Rectal smooth muscle tissue (tissue), 1 donor: ENCODE results near the gene NEURL2.
"Not testable (repeated sequence)": the region's sequence is repeated elsewhere in the genome, so short reads cannot be mapped to it uniquely, and the experiment has no call there.

Experiments
- H3K27ac ChIP-seq: one replicate; pipeline ENCODE4 v1.7.0; 2013; ENCODE audit warnings: low read depth, low read length, inconsistent platforms
- H3K27me3 ChIP-seq: one replicate; pipeline ENCODE4 v1.7.0; 2013; ENCODE audit warnings: low read length; ENCODE audit not compliant: control insufficient read depth, insufficient read depth
- H3K36me3 ChIP-seq: one replicate; pipeline ENCODE4 v1.7.0; 2013; ENCODE audit warnings: low read length; ENCODE audit not compliant: control insufficient read depth, insufficient read depth
- H3K4me1 ChIP-seq: one replicate; pipeline ENCODE4 v1.7.0; 2013; ENCODE audit warnings: low read length; ENCODE audit not compliant: control insufficient read depth, insufficient read depth
- H3K4me3 ChIP-seq: one replicate; pipeline ENCODE4 v1.7.0; 2013; ENCODE audit warnings: low read length
- H3K9ac ChIP-seq: one replicate; pipeline ENCODE4 v1.7.0; 2013; ENCODE audit warnings: low read length

The NEURL2 gene, protein sequence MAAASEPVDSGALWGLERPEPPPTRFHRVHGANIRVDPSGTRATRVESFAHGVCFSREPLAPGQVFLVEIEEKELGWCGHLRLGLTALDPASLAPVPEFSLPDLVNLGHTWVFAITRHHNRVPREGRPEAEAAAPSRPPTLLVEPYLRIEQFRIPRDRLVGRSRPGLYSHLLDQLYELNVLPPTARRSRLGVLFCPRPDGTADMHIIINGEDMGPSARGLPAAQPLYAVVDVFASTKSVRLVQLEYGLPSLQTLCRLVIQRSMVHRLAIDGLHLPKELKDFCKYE

DNA sequence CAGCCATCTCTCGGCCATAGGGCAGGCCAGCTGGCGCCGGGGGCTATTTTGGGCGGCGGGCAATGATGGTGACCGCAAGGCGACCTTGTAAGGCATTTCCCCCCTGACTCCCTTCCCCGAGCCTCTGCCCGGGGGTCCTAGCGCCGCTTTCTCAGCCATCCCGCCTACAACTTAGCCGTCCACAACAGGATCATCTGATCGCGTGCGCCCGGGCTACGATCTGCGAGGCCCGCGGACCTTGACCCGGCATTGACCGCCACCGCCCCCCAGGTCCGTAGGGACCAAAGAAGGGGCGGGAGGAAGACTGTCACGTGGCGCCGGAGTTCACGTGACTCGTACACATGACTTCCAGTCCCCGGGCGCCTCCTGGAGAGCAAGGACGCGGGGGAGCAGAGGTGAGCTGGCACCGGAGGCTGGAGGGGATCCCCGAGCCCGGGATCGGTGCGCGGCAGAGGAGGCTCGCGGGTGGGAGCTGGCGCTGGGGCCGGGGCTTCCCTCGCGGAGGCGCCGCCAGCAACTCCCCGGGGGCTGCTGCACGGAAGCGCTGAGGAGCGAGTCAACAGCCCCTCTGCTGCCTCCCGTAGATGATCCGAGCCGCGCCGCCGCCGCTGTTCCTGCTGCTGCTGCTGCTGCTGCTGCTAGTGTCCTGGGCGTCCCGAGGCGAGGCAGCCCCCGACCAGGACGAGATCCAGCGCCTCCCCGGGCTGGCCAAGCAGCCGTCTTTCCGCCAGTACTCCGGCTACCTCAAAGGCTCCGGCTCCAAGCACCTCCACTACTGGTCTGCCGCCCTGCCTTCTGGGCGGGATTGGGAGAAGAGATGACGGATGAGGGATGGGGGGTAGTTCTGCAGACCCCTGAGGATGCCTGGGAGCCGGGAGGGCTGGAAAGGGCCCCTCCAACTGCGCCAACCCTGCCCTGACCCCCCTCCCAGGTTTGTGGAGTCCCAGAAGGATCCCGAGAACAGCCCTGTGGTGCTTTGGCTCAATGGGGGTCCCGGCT lies at the start of gene NEURL2, which contains the start of gene CTSA:
NEURL2 (minus strand) TSS at position 224 of the 999 bp plus-strand sequence; CDS start at position 7, 217 bp downstream.
CTSA (plus strand) TSS at position 351 of the 999 bp plus-strand sequence; CDS start at position 585, 234 bp downstream.
- peak within 1 kb of the TSS; percentile 90 for H3K27ac ChIP-seq
- peak within 1 kb of the TSS; percentile 51 for H3K9ac ChIP-seq
- no peaks in the 10 kb centered on the region for H3K4me1 ChIP-seq
- peak within 1 kb of the TSS; percentile 78 for H3K4me3 ChIP-seq
- peaks cover 12% of the 10 kb centered on the region for H3K36me3 ChIP-seq
- no peaks in the 10 kb centered on the region for H3K27me3 ChIP-seq

DNA sequence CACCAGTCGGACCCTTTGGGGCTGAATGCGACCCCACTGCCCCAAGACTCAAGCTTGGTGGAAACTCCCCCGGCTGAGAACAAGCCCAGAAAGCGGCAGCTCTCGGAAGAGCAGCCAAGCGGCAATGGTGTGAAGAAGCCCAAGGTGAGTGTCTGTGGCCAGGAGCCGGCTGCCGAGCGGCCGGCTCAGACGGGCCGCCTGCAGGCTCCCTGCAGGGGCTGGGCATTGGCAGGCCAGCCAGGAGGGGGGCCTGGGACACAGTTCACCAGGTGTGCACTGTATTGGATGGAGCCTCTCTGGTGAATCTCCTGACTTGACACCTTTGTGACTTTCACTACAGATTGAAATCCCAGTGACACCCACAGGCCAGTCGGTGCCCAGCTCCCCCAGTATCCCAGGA lies 49.5 kb upstream of the NEURL2 start:
- Histone ChIP-seq H3K9ac (no peak overlapping the region), H3K27me3 (no peaks in the 10 kb centered on the region), H3K36me3 (peaks cover 65% of the 10 kb centered on the region), H3K4me3 (no peak overlapping the region), H3K27ac (no peak overlapping the region), H3K4me1 (no peaks in the 10 kb centered on the region)

DNA sequence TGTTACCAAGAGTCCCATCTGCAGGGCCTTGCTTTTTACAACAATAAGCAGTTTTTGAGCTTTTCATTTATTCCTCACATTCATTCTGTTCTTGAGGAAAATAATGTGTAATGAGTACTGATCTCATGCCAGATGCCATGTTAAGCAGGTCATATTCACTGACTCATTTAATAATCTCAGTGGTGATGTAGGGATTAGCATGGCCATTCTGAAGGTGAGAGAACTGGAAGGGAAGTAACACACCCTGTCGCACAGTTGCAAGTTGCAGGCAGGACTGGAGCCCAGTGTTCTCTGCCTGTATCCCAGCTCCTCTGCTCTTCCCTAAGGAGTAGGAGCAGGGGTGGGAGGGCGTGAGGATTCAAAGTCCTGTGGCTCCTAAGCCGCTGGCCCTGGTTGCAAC lies 49.0 kb upstream of the NEURL2 start:
- Histone ChIP-seq H3K36me3 (peaks cover 61% of the 10 kb centered on the region), H3K4me3 (no peak overlapping the region), H3K27me3 (no peaks in the 10 kb centered on the region), H3K4me1 (no peaks in the 10 kb centered on the region), H3K27ac (no peak overlapping the region), H3K9ac (no peak overlapping the region)

DNA sequence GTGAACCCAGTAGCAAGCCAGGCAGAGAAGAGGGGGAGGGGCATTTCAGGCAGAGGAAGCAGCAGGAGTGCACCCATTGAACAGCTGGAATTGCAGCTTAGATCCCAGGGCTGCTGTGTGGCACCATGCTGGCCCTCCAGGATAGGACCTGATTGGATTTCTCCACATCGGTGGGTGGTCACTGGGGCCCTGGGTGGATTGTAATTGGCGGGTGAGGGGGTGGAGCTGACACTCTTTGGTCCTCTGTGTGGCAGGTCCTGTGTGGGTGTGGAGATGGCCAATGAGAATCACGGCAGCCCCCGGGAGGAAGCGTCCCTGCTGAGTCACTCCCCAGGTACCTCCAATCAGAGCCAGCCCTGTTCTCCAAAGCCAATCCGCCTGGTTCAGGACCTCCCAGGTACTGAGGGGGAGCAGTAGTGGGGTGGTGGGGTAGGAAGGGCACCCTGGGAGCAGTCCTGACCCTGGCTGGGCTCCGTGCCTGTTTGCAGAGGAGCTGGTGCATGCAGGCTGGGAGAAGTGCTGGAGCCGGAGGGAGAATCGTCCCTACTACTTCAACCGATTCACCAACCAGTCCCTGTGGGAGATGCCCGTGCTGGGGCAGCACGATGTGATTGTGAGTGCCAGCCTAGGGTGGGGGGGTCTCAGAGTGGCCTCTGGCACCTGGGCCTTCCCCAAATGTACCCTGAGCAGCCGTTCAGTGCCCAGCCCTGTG lies 47.9 kb upstream of the NEURL2 start:
- peaks cover 49% of the 10 kb centered on the region for H3K36me3 ChIP-seq
- no peaks in the 10 kb centered on the region for H3K27me3 ChIP-seq
- H3K4me3 ChIP-seq, result no peak overlapping the region
- H3K9ac ChIP-seq, result no peak overlapping the region
- no peak overlapping the region for H3K27ac ChIP-seq
- no peaks in the 10 kb centered on the region for H3K4me1 ChIP-seq

DNA sequence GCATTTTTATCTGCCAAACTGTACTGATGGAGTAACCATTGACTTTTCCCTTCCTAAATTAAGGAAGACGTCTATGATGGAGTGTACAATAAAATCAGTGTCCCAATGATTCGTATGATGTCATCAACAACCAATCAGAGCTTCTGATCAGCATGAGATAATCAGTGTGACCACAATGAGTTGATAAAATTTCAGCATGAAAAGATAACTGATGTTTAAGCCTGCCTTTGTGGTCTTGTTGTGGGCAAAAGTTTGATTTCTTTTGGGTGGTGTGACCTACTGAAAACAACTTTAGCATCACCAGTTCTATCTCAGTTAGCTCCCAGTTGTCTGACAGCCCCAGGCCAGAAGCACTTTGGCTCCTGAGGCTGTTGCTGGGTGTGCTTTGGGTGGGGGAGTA lies 46.8 kb upstream of the NEURL2 start:
- Histone ChIP-seq H3K27me3 (no peaks in the 10 kb centered on the region), H3K4me1 (peaks cover 5% of the 10 kb centered on the region), H3K9ac (no peak overlapping the region), H3K4me3 (no peak overlapping the region), H3K36me3 (peaks cover 39% of the 10 kb centered on the region), H3K27ac (no peak overlapping the region)

DNA sequence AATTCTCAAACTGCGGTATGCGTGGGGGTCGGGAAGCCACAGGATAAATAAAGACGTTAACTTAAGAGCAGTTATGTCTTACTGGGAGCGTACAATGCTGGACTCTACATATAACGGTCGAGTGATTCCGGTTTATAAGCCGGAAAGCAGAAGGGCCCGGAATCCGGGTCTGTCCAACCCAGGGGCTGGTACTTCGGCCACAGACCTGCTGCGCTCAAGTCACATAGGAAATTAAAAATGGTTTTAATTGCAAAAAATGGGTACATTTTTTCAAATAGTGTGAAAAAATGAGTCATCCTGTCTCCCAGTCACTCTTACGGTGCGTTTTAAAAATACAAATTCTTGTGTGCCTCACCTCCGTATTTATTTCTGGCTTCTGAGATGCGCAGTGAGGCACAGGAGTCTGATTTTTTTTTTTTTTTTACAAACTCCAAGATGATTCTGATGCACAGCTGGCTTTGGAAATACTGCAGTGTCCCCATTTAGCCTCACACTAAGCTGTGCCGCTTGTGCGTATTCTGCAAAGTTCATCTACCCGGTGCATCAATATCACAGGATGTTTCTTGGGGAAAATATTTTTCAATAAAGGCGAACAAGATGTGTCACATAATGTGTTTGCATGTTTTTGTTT lies 44.5 kb upstream of the NEURL2 start:
- peaks cover 31% of the 10 kb centered on the region for H3K36me3 ChIP-seq

DNA sequence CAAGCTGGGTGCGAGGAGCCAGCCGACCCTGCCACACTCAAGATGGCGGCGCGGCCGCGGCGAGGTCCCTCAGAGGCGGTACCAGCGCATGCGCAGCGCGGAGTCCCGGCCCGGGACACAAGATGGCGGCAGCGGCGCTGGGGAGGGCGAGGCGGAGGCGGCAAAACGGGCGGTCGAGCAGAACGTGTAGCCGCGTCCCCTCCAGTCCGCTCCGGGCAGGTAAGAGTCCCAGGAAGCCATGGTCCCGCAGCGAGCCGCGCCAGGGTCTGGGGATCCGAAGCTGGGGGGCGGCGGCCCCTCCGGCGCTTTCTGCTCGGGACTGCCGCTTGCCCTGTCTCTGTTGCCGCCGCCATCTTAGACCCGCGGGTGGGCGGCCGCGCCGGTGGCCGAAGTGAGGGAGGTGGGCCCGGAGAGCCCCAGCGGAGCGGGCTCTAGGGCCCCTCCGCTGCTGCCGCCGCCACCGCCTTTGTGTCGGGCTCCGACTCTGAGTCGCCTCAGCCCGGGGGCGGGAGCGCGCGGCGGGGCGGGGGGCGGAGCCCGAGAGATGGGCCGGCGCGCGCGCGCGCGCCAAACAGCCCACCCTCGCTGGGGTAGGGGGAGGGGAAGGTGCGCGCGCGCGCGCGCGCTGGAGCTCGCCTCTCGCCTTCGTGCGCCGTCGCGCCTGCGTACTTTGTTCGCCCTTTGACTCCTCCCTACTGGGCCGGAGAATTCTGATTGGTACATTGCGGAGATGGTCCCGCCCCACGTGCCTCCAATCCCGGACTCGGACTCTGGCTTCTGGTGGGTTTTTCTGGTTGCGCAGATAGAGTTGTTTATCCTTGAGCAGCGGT lies 43.8 kb upstream of the NEURL2 start, which contains the start of gene PCIF1:
PCIF1 (plus strand) TSS at position 98 of the 830 bp plus-strand sequence. CDS start 4,317 bp downstream, outside the sequence.
- Histone ChIP-seq H3K27me3 (no peaks in the 10 kb centered on the region), H3K9ac (peak within 1 kb of the TSS; percentile 99), H3K4me3 (peak within 1 kb of the TSS; percentile 99), H3K27ac (peak within 1 kb of the TSS; percentile 100), H3K4me1 (peaks cover 5% of the 10 kb centered on the region), H3K36me3 (peaks cover 25% of the 10 kb centered on the region)

More for the DNA sequence above, 44.5 kb upstream of the NEURL2 start:
- H3K4me3 ChIP-seq, result peak overlapping the region; percentile 93
- peak overlapping the region; percentile 92 for H3K27ac ChIP-seq
- no peaks in the 10 kb centered on the region for H3K27me3 ChIP-seq
- peak overlapping the region; percentile 73 for H3K9ac ChIP-seq
- H3K4me1 ChIP-seq, result peaks cover 5% of the 10 kb centered on the region

DNA sequence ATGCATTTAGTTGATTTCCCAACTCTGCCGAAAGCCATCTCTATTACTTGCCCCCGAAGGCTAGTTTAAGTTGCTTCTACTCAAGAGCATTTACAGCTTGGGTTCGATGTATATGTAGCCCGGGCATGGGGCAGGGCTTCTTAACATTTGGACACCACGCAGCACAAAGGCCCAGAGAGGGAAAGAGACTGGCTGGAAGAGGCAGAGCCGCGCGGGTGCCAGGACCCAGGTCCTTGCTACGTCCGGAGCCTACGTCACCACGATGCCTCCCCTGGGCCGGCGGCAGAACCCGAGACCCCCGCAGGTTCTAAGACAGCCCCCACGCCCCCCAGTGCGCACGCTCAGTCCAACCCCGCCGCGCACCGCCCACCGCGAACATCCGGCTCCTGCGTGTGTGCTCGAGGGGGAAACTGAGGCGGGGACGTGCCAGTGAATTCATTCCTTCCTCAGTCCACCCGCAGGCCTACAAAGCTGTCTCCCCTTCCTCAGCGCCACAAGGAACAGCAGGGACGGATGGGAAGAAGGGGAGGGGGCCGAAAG lies 43.1 kb upstream of the NEURL2 start:
- H3K9ac ChIP-seq, result peak overlapping the region; percentile 99
- peaks cover 5% of the 10 kb centered on the region for H3K4me1 ChIP-seq
- H3K27ac ChIP-seq, result peak overlapping the region; percentile 100
- H3K4me3 ChIP-seq, result peak overlapping the region; percentile 99
- H3K36me3 ChIP-seq, result peaks cover 18% of the 10 kb centered on the region
- no peaks in the 10 kb centered on the region for H3K27me3 ChIP-seq

DNA sequence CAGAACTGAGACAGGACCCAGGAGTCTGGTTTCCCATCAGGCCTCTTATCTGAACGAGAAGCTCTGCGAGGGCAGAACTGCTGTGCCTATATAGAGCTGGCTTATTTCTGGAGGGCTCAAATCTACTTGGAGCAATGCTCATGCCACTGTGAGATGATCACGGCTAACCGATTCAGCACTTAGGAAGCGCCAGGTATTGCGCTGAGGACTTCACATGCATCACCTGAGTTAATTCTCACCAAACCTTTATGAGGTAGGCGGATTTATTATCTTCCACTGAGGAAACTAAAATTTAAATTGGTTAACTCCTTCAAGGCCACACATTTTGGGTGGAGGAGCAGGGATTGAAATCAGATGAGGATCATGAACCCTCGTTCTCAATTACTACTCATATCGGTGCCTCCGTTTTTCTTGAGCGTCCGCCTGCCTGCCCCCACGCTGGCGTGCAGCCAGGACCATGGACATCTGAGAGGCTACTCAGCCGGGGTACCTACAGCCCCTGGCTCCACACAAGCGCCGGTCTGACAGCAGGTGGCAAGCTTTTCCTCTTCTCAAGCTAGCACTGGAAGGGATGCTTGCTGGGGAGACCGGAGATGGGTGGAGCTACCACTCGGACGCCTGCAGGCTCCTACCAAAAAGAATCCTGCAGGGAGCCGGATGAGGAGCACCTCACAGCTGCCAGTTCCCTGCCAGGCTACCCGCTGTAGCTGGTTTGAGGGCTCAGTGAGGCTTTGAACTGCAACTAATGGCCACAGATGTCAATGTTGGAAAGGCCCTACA lies 42.4 kb upstream of the NEURL2 start:
- Histone ChIP-seq H3K4me3 (peak overlapping the region; percentile 99), H3K36me3 (peaks cover 13% of the 10 kb centered on the region), H3K27ac (peak overlapping the region; percentile 100), H3K9ac (peak overlapping the region; percentile 99), H3K4me1 (peaks cover 5% of the 10 kb centered on the region), H3K27me3 (no peaks in the 10 kb centered on the region)

DNA sequence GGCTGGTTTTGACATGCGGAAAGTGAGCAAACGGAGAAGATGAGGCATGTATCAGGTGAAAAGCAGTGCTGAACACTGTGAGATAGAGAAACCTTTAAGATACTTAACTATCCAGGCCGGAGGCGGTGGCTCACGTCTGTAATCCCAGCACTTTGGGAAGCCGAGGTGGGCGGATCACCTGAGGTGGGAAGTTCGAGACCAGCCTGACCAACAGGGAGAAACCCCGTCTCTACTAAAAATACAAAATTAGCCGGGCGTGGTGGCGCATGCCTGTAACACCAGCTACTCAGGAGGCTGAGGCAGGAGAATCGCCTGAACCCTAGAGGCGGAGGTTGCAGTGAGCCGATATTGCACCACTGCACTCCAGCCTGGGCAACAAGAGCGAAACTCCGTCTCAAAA lies 40.7 kb upstream of the NEURL2 start:
- not testable (repeated sequence) for H3K36me3 ChIP-seq, H3K4me3 ChIP-seq, H3K4me1 ChIP-seq, H3K27ac ChIP-seq, H3K9ac ChIP-seq, H3K27me3 ChIP-seq
